T follicular helper cell (primary cell): ENCODE results near the gene OR51B4.
"Not testable (repeated sequence)": the region's sequence is repeated elsewhere in the genome, so short reads cannot be mapped to it uniquely, and the experiment has no call there.

Experiments used
- DNase-seq: peaks from one replicate; pipeline ENCODE4 v3.0.0-alpha.2; 2020; ENCODE audit warnings: low read depth

The OR51B4 gene

DNA sequence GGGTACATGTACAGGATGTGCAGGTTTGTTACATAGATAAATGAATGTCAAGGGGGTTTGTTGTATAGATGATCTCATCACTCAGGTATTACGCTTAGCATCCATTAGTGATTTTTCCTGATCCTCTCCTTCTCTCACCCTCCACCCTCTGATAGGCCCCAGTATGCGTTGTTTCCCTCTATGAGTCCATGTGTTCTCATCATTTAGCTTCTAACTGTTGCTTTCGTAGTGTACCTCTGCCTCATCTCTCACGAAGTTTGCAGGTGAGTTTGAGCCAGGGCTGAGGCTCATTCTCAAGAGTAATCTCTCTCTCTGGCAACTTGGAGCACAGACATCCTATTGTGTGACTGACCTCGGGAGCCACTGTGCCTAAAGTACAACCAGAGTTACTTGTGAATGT lies 27.4 kb downstream of the OR51B4 start:
- no peak for DNase-seq

DNA sequence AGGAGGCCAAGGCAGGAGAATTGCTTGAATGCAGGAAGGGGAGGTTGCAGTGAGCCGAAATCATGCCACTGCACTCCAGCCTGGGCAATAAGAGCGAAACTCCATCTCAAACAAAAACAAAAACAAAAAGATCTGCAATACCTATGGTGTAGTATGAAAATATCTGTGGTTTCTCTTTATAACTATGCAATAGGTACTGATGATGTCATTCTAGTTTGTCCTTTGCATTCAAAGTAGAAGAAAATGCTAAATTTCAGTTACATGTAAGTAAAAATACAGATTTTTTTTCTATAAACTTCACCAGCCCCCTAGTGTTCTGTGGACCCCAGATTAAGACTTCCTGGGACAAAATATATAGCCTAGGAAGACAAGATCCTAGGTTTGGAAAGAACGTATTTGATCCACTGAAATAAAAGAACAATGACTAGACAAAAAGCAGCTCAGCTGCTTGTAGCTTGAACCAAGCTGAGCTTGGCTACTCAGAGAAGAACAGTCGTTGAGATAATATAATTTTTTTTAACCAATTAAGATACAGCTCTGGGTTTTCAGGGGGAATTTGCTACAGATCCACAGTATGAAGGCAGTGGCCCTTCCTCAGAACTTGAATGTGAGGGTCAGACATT lies 29.2 kb downstream of the OR51B4 start:
- no peak for DNase-seq

DNA sequence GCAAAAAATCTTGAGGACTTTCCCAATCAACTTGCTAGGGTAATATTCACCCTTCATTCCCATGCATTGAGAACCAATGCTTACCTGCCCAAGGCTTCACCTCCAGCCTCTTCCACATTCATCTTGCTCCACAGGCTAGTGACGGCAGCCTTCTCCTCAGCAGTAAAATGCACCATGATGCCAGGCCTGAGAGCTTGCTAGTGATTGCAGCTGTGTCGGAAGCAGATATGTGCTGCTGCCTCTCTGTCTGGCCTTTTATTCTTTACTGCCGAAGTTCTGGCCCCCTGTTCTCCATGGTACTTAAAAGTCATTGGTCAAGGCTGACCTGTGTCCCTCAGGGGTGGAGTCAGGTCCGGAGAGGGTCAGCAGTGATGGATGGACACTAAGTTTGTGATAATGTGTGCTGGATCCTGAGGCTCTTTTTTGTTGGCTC lies 32.0 kb downstream of the OR51B4 start, which contains the start of gene HBE1:
HBE1 (minus strand) TSS at position 231 of the 433 bp plus-strand sequence; CDS start at position 176, 55 bp downstream.
- DNase-seq: no peak

DNA sequence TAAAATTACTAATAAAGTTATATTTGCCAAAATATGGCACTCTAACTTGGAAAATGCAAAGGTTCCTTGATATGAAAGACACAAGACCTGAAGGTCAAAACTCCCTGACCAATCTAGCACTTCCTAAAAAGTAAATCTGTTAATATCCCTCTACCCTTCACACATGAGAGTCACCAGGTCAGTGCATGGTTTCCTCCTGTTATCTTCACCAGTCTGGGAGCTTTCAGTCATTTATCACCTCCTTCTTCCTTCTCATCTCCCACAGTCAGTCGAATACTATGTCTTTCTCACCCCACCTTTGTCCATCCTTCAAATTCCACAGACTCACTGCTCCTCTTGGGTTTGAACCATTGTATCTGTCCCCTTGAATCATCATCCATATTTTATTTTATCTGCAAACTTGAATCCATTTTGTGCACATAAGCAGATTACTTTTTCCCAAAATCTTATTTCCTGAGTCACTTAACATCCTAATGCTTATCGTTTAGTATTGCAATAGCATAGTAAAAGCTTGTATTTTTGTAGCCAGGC lies 34.6 kb downstream of the OR51B4 start:
- DNase-seq: no peak

DNA sequence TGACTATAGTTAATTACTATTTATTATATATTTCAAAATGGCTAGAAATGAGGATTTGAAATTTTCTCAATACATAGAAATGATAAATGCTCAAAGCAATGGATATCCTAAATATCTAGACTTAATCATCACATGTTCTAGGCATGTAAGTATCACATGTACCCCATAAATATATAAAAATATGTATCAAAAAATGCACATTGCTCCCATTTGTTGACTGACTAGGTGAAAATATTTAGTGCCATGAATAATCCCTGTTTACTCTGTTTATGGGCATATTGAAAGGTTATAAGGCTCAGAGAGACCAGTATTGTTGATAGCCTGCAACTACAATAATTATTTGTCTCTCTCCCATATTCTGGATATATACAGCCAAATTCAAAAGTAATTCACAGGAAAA lies 35.1 kb downstream of the OR51B4 start:
- no peak for DNase-seq

DNA sequence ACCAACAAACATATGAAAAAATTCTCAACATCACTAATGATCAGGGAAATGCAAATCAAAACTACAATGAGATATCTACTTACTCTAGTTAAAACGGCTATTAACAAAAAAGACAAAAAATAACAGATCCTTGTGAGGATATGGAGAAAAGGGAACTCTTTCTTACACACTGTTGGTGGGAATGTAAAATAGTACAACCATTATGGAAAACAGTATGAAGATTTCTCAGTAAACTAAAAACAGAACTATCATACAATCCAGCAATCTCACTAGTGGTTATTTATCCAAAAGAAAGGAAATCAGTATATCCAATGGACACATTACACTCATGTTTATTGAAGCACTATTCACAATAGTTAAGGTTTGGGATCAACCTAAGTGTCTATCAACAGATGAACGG lies 35.9 kb downstream of the OR51B4 start:
- DNase-seq: no peak

DNA sequence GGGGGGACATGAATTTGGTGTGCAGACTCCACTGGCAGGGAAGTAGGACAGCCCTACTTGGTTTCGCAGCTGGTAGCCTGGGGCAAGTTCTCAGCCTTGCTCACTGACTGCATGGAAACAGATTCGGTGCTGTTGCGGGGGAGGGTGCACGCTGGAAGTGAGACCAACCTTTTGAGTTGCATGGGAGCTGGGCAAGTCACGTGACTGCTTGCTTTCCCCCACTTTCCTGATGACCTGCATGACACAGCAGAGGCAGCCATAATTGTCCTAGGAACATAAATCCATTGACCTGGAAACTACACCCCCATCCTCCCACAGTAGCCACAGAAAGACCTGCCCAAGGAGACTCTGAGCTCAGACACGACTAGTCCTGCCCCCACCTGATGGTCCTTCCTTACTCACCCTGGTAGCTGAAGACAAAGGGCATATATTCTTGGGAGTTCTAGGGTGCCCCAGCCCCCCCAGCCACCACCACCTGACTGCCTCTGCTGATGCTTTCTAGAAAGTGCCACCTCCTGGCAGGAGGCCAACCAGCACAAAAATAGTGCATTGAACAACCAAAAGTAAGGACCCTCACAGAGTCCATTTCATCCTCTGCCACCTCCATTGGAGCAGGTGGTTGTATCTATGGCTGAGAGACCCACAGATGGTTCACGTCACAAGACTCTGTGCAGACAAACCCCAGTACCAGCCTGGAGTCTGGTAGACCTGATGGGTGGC lies 43.0 kb downstream of the OR51B4 start:
- no peak for DNase-seq

DNA sequence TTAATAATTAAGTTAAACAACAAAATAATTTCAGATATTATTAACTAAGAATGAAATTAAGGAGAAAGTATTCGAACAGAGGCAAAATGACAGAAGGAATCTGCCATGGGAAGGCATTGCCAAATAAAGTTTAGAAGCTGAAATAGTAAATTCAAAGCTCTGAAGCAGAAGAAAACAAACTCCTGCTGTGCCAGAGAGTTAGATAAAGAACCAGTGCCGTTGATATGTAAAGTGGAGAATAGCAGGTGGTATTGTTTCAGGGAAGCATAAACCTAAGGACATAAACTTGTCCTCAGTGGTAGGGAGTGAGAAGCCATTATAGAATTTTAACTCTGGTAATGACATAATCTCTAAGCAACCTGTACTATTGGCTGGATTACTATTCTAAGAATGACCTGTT lies 44.5 kb downstream of the OR51B4 start:
- no peak for DNase-seq

DNA sequence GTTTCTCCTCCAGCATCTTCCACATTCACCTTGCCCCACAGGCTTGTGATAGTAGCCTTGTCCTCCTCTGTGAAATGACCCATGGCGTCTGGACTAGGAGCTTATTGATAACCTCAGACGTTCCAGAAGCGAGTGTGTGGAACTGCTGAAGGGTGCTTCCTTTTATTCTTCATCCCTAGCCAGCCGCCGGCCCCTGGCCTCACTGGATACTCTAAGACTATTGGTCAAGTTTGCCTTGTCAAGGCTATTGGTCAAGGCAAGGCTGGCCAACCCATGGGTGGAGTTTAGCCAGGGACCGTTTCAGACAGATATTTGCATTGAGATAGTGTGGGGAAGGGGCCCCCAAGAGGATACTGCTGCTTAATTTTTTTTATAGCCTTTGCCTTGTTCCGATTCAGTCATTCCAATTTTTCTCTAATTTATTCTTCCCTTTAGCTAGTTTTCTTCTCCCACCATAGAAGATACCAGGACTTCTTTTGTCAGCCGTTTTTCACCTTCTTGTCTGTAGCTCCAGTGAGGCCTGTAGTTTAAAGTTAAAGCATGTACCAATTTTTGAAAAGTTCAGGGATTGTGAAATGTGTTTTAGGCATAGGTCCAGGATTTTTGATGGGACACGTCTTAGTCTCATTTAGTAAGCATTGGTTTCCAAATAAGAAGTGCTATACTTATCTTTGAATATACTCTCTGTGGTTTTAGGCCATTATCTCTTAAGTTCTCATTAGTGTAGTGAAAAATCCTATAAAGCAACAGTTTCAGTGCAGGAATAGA lies 46.9 kb downstream of the OR51B4 start, which contains the start of gene HBG2:
HBG2 (minus strand) TSS at position 136 of the 768 bp plus-strand sequence; CDS start at position 83, 53 bp downstream.
- not testable (repeated sequence) for DNase-seq

DNA sequence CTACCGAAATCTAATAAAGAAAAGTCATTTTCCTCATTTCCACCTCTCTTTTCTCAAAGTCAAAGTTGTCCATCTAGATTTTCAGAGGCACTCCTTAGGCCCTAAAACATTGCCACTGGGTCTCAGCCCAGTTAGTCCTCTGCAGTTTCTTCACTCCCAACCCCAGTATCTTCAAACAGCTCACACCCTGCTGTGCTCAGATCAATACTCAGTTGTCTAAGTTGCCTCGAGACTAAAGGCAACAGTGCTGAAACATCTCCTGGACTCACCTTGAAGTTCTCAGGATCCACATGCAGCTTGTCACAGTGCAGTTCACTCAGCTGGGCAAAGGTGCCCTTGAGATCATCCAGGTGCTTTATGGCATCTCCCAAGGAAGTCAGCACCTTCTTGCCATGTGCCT lies 47.7 kb downstream of the OR51B4 start:
- DNase-seq: not testable (repeated sequence)

DNA sequence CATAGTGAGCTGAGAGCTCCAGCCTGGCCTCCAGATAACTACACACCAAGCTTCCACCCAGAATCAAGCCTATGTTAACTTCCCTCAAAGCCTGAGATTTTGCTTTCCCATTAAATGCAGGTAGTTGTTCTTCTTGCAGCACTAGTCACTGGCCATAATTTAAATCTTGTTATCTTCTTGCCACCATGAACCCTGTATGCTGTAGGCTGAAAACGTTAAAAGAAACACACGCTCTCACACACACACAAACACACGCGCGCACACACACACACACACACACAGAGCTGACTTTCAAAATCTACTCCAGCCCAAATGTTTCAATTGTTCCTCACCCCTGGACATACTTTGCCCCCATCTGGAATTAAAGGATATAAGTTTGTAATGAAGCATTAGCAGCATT lies 48.3 kb downstream of the OR51B4 start:
- DNase-seq: not testable (repeated sequence)

DNA sequence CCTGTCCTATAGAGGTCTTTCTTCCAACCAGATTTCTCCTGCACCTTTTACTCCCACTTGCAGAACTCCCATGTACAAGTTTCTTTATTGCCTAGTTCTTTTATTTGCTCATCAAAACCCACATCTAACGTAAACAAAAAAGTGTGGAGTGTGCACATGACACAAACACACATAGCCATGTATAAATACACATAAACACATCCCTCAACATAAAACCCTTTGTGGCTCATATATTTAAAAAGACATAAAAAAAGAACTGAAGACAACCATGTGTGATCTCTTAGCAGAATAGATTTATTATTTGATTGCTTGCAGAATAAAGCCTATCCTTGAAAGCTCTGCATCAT lies 48.9 kb downstream of the OR51B4 start:
- DNase-seq: no peak

DNA sequence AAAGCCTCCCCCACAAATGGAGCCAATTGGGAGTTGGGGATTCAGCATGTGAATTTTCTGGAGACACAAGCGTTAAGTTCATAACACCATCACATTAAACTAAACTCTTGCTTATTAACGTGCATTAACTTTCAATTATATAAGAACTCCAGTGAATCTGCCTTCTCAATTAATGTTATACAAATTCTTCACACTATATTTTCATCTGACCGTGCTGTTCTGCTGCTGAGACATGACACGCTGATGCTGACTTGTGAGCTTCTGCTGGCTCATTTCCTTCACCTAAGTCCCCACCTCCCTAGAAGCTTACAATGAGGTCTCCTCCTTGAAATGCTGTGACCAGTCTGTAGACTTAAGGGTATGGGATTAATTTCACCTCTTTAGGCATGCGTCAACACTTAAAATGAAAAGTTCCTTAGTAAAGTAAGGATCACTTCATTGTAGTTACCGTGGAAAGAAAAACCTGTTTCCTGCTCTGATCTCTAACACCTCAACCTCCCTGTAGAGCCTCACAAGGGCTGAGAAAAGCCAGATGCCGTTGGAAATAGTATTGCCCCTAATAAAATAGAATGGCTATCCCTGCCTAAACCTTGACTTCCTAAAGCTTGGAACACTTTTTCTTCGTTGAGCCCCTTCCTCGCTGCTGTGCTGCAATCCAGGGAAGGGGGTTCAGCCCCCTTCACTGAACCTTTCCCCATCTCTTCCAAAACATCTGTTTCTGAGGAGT lies 49.4 kb downstream of the OR51B4 start:
- DNase-seq: no peak

DNA sequence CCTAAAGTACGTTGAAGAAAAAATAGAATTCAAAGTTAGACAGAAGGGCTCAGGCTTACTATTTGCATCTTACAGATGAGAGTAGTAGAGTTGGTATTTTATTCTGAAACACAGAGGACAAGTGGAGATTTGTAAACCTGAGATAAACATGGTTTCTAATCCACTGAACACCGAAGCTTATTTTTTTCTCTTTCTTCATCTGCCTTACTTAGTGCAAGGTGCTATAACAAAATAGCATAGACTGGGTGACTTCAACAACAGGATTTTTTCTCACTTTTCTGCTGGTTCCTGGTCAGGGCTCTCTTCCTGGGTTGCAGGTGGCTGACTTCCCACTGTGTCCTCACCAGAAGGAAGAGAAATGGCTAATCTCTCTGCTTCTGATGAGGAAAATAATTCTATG lies 50.0 kb downstream of the OR51B4 start:
- no peak for DNase-seq
